Neural cell (in vitro differentiated cells): ENCODE results near the gene NCKAP5.

ENCODE experiments used
- CTCF ChIP-seq: fragments of 450-650 bp; IDR thresholded peaks from 2 replicates; pipeline ENCODE4 v1.5.1; 2014; ENCODE audit warnings: antibody characterized with exemption, mild to moderate bottlenecking, moderate library complexity; ENCODE audit not compliant: poor library complexity, severe bottlenecking
- EP300 ChIP-seq: fragments of 450-650 bp; conservative IDR thresholded peaks from 2 replicates; pipeline ENCODE4 v1.6.1; 2014; ENCODE audit warnings: antibody characterized with exemption, mild to moderate bottlenecking, moderate library complexity; ENCODE audit not compliant: poor library complexity, severe bottlenecking
- EZH2 ChIP-seq: fragments of 200-600, 300-800 bp; shearing (Covaris generic), sonication (generic); IDR thresholded peaks from 2 replicates; pipeline ENCODE4 v1.6.1; 2014; ENCODE audit warnings: antibody characterized with exemption, low read length, borderline replicate concordance, mild to moderate bottlenecking; ENCODE audit not compliant: insufficient read depth, poor library complexity, severe bottlenecking
- MXI1 ChIP-seq: fragments of 450-650 bp; conservative IDR thresholded peaks from 2 replicates; pipeline ENCODE4 v1.6.1; 2014; ENCODE audit warnings: antibody characterized with exemption, mild to moderate bottlenecking; ENCODE audit not compliant: poor library complexity, severe bottlenecking
- POLR2AphosphoS5 ChIP-seq: IDR thresholded peaks from 2 replicates; pipeline ENCODE4 v1.6.1; 2012

GRCh38 chr2:133140620-133141019 lies 427.6 kb downstream of the NCKAP5 start:
- TF ChIP-seq EZH2 = no peak
- TF ChIP-seq MXI1 = no peak
- no peak for TF ChIP-seq CTCF
- no peak for TF ChIP-seq POLR2AphosphoS5
- no peak for TF ChIP-seq EP300
